NCI-H1092 (cell line): Measurements from ENCODE around the gene FAM131B.
"Not testable (repeated sequence)": the region's sequence is repeated elsewhere in the genome, so short reads cannot be mapped to it uniquely, and the experiment has no call there.

ENCODE experiments used
- DNase-seq: peaks from one replicate; lab custom pipeline; 2025; lab: John Stamatoyannopoulos, UW

FAM131B gene

GRCh38 chr7:143362131-143363015 lies at the start of gene FAM131B:
Gene FAM131B (minus strand): TSS chr7:143362713. CDS start chr7:143362603, 110 bp downstream.
- DNase-seq = no peak

GRCh38 chr7:143411976-143412708 lies 49.6 kb upstream of the FAM131B start:
- no peak for DNase-seq

- DNase-seq = no peak
These were observed 48.0 kb upstream of the FAM131B start for GRCh38 chr7:143410521-143411004.

GRCh38 chr7:143408686-143409561 lies 46.4 kb upstream of the FAM131B start, which contains the start of gene EPHA1:
Gene EPHA1 (minus strand): TSS chr7:143408856. CDS start chr7:143408805, 51 bp downstream.
- DNase-seq = no peak

- DNase-seq = no peak
These were observed 45.8 kb upstream of the FAM131B start for GRCh38 chr7:143408252-143408685.

GRCh38 chr7:143407287-143408251 lies 45.1 kb upstream of the FAM131B start:
- DNase-seq = no peak

GRCh38 chr7:143406002-143406357 lies 43.5 kb upstream of the FAM131B start:
- no peak for DNase-seq

GRCh38 chr7:143405173-143406001 lies 42.9 kb upstream of the FAM131B start:
- no peak for DNase-seq

- not testable (repeated sequence) for DNase-seq
These were observed 39.7 kb upstream of the FAM131B start for GRCh38 chr7:143402233-143402632.

GRCh38 chr7:143401265-143401664 lies 38.8 kb upstream of the FAM131B start:
- no peak for DNase-seq

- DNase-seq = no peak
These were observed 37.1 kb upstream of the FAM131B start for GRCh38 chr7:143399642-143400041.

GRCh38 chr7:143399151-143399550 lies 36.6 kb upstream of the FAM131B start:
- no peak for DNase-seq

GRCh38 chr7:143398616-143399015 lies 36.1 kb upstream of the FAM131B start:
- DNase-seq = no peak

GRCh38 chr7:143397710-143398530 lies 35.4 kb upstream of the FAM131B start:
- no peak for DNase-seq

GRCh38 chr7:143396625-143397556 lies 34.4 kb upstream of the FAM131B start:
- DNase-seq = no peak

- no peak for DNase-seq
These were observed 33.7 kb upstream of the FAM131B start for GRCh38 chr7:143396182-143396581.
